Brain microvascular endothelial cell (primary cell): Measurements from ENCODE around the gene ARVCF.

ENCODE experiments used
- DNase-seq: peaks from one replicate; pipeline ENCODE4 v3.0.0-alpha.2; 2020
- H3K27ac ChIP-seq: fragments of 250-450 bp; sonication (Bioruptor Pico); 2 replicates; pipeline ENCODE4 v1.5.1; 2020; ENCODE audit warnings: mild to moderate bottlenecking, moderate library complexity
- H3K27me3 ChIP-seq: fragments of 250-450 bp; sonication (Bioruptor Pico); replicated peaks from 2 replicates; pipeline ENCODE4 v1.5.1; 2020; ENCODE audit warnings: mild to moderate bottlenecking
- H3K36me3 ChIP-seq: fragments of 250-450 bp; sonication (Bioruptor Pico); replicated peaks from 2 replicates; pipeline ENCODE4 v1.5.1; 2020; ENCODE audit warnings: mild to moderate bottlenecking
- H3K4me3 ChIP-seq: 2 replicates; pipeline ENCODE4 v1.5.1; 2011; ENCODE audit warnings: low read depth, mild to moderate bottlenecking, control low read depth, low read length, moderate library complexity
- in situ Hi-C: cut with HindIII; loops from 2 replicates; pipeline ENCODE4 v1.10.0; 2017; ENCODE audit warnings: low sequenced_read_pairs, low pct_ligation_motif_present
- TF ChIP-seq, protein P1 (sequence below): IDR thresholded peaks from 2 replicates; pipeline ENCODE4 v1.5.1; 2011; ENCODE audit warnings: low read depth, mild to moderate bottlenecking, moderate library complexity, low read length, control low read depth, inconsistent platforms; ENCODE audit errors: missing control alignments

Gene ARVCF

DNA sequence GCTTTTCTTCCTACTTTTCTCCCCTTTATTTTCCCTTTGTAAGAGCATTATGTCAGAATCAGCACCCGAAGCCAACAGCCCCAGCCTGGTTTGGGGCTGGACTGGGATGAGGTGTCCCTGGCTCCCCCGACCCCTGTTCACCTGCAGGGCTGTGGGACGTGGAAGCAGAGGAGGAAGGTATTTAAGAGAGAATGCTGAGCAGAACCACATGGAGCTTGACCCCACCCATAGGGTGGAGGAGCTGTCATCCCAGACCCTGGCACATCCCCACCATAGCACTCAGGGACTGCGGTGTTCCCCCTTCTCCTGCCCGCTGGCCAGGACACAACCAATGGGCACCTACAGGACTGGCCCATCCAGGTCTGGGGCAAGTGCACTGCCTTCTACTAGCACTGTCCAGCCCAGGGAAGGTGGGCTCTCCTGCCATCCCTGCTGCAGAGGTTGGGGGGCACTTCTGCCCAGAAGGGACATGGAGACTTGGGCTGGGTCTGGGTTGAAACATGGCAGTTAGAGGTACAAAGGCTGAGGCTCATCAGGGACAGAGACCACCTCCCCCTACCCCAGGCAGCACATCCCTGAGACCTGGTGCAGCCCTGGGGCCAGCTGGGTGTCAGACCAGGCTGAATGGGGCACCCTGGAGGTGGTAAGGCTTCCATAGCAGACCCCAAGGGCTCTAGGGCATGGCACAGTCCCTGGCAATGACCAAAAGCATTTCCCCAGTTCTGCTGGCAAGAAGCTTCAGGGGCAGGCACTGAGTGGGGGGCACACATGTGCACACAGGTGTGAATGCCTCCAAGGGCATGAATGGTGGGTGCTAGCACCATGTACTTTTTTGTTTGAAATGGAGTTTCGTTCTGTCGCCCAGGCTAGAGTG, 23.9 kb upstream of the ARVCF start:
- DNase-seq, result no peak
- Histone ChIP-seq H3K27me3 (no peaks in the 10 kb centered on the region), H3K4me3 (no peak overlapping the region), H3K36me3 (peaks cover 21% of the 10 kb centered on the region), H3K27ac (no peak overlapping the region)
- in situ Hi-C loops, result no loop called here
- TF ChIP-seq, protein P1, sequence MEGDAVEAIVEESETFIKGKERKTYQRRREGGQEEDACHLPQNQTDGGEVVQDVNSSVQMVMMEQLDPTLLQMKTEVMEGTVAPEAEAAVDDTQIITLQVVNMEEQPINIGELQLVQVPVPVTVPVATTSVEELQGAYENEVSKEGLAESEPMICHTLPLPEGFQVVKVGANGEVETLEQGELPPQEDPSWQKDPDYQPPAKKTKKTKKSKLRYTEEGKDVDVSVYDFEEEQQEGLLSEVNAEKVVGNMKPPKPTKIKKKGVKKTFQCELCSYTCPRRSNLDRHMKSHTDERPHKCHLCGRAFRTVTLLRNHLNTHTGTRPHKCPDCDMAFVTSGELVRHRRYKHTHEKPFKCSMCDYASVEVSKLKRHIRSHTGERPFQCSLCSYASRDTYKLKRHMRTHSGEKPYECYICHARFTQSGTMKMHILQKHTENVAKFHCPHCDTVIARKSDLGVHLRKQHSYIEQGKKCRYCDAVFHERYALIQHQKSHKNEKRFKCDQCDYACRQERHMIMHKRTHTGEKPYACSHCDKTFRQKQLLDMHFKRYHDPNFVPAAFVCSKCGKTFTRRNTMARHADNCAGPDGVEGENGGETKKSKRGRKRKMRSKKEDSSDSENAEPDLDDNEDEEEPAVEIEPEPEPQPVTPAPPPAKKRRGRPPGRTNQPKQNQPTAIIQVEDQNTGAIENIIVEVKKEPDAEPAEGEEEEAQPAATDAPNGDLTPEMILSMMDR, result no peak

DNA sequence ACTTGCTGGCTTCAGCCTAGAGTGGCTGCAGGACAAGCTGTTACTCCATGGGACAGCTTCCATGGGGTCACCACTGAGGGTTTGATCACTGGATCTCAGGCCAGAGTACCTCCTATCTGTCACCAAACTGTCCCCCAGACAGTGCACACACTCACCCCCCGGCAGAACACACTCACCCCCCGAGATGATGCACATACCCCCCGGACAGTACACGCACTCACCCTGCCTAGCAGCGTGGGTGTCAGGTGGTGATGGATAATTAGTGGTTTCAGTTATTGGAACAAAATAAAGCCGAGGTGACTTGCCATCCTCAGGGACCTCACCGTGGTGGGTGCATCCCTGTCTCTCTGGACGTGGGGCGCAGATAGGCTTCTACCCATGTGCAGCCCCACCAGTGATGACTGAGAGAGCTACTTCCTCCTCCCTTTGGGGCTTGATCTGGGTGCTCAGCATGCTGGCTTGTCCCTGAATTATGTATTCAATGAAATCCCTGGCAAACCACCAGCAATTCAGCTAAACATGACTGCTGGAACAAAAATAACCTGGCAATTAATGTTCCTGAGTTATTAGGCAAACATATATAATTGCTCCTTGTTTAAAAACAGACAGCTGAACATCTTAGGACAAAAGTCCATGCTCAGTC, 23.2 kb upstream of the ARVCF start:
- TF ChIP-seq, protein P1, result no peak
- no peaks in the 10 kb centered on the region for H3K27me3 ChIP-seq
- no peak overlapping the region for H3K4me3 ChIP-seq
- in situ Hi-C loops, result no loop called here
- H3K36me3 ChIP-seq, result peaks cover 21% of the 10 kb centered on the region
- no peak for DNase-seq
- no peak overlapping the region for H3K27ac ChIP-seq

DNA sequence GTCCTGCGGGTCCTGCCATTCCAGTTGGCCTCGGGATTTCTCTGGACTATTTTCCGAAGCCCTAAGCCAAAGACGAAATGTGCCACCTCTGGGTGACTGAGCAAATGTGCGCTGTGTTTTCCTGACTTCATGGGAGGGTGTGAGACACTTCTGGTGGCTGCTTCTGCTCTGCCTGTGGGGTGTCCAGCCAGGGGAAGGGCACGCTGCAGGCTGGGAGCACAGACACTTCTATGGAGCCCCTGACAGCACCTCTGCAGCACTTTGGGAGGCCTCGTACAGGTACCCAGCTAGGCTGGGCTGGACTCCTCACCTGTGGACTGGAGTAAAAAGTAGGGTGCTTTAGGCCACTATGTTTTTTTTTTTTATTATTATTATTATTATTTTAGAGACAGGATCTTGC, 22.0 kb upstream of the ARVCF start:
- H3K27me3 ChIP-seq, result no peaks in the 10 kb centered on the region
- peaks cover 21% of the 10 kb centered on the region for H3K36me3 ChIP-seq

DNA sequence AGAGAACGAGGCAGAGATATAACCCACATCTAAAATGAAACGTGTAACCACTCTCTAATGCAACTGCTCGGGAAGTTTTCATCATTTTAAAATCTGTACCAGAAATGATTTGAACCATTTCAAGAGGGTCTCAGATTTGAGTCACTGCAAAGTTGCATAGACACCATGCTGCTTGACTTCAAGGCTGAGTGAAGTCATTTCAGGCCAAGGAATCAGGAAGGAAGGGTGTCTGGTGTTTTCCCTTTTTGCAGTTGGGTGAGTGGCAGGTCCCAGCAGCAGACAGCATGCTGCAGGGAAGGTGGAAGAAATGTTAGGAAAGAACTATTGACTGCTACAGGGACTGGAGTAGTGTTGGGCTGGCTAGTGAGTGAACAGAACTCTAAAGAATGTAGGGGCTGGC, 20.8 kb upstream of the ARVCF start:
- in situ Hi-C loops, result no loop called here
- Histone ChIP-seq H3K36me3 (peaks cover 18% of the 10 kb centered on the region), H3K4me3 (no peak overlapping the region), H3K27me3 (no peaks in the 10 kb centered on the region), H3K27ac (no peak overlapping the region)
- no peak for DNase-seq
- TF ChIP-seq, protein P1, result no peak

More for the DNA sequence above, 22.0 kb upstream of the ARVCF start:
- TF ChIP-seq, protein P1, result no peak
- DNase-seq, result no peak
- H3K27ac ChIP-seq, result no peak overlapping the region
- in situ Hi-C loops, result no loop called here
- no peak overlapping the region for H3K4me3 ChIP-seq

DNA sequence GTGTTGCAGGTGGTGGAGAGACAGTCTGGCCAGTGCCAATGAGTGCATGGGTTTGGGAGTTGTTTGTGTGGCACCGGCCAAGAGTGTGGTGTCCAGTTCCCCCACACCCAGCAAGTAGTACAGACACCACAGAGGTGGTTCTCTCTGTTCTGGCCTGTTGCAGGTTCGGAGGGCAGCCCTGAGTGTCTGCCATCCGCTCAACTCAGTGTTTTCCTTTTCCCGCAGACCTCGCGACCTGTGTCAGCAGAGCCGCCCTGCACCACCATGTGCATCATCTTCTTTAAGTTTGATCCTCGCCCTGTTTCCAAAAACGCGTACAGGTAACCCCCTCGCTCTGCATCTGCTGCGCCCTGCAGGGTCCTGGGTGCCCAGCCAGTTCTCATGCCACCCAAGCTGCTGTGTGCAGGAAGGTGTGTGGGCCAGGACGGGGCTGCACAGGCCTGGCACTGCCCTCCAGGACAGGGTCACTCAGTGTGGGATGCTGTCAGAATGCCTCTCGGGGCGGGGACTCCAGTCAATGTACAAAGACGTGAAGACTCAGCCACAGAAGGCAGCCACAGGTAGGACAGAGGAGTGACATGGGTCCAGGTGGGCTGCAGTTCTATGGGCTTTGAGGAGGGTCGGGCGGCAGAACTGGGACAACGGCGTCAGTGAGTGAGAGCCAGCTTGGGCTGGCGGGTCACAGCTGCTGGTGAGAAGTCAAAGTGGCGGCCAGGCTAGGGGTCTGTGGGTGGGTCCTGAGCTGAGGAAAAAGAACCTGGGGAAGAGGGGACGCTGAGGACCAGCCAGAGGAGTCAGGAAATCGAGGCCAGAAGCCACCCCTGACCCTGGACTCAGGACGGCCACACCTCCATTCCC, 20.1 kb upstream of the ARVCF start:
- in situ Hi-C loops, result no loop called here
- no peaks in the 10 kb centered on the region for H3K27me3 ChIP-seq
- TF ChIP-seq, protein P1, result no peak
- no peak overlapping the region for H3K4me3 ChIP-seq
- H3K27ac ChIP-seq, result no peak overlapping the region
- no peak for DNase-seq
- H3K36me3 ChIP-seq, result peaks cover 21% of the 10 kb centered on the region
